Stimulated activated naive CD4-positive, alpha-beta T cell (primary cell): Measurements from ENCODE around the gene PCOLCE2.

ENCODE experiments used
- DNase-seq, 6 experiments: peaks; one replicate each; lab custom pipeline; 2025; lab: John Stamatoyannopoulos, UW

Gene PCOLCE2

DNA sequence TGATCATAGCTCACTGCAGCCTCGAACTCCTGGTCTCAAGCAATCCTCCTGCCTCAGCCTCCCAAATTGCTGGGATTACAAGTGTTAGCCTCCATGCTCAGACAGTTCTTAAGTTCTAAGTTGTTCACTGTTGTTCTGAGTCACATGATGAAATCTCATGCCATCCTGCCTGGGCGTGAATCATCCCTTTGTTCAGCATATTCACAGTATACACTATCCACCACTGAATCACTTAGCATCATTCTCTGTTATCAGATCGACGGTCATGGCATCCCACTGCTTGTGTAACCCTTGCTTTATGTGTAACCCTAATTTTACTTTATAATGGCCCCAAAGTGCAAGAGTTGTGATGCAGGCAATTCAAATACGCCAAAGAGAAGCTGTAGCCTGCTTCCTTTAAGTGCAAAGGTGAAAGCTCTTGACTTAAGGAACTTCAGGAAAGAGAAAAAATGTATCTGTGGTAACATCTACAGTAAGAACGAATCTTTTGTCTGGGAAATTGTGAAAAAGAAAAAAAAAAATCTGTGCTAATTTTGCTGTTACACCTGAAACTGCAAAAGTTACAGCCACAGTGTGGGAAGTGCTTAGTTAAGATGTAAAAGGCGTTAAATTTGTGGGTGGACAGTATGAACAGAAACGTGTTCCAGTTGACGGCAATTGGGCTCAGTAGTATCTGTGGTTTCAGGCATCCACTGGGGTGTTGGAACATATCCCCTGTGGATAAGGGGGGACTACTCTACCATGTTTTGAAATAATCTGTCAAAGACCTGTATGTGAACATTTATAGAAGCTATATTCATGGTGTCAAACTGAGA, 80.6 kb downstream of the PCOLCE2 start:
- no peak for DNase-seq

DNA sequence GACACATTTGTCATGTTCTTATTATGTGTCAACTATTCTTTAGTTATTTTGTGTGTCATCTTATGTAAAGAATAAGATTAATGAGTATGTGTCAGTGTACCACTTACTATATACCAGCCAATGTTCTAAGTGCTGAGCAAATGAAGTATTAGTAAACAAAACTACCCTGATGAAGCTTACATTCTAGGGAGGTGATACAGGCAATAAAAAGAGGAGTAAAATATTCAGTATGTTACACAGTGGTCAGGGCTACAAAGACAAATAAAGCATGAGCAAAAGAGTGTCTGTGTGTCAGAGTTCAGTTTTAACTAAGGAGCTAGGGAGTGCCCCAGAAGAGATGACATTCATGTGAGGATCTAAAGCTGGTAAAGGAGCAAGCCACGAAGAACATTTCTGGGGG, 86.0 kb downstream of the PCOLCE2 start:
- no peak for DNase-seq

DNA sequence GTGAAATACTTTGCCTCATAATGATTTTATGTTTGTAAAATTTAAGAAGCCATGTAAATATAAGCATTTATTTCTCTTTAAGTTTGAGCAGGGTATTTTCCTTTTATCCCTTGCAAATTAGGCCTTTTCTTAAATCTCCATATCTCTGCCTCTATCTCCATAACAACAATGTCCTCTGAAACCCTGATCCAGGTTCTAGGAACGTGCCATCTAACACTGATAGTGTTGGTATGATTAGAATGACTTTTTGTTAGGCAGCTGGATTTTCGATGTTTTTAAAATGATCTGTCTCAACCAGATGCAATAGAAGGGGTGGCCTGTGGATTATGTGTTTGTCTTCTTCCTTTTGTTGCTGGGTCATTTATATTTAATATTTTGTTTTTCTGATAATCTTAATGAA, 87.1 kb downstream of the PCOLCE2 start:
- DNase-seq, result no peak

DNA sequence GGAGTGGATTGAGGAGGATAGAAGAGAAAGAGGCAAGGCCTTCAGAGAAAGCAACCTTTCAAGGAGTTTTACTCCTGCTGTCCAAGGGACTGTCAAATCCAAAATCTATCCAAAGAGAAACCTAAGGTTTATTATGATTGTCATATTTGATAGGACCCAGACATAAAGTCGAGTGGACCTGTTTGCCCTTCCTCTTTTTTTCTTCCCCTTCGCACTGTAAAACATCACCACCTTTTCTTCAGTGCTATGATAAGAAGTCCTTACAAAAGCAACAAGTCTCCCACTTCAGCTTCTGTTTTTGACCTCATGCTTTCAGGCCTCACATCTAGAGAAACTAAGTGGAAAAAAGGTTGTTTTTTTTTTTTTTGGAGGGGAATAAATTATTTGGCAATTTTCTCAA, 92.1 kb downstream of the PCOLCE2 start:
- no peak for DNase-seq

DNA sequence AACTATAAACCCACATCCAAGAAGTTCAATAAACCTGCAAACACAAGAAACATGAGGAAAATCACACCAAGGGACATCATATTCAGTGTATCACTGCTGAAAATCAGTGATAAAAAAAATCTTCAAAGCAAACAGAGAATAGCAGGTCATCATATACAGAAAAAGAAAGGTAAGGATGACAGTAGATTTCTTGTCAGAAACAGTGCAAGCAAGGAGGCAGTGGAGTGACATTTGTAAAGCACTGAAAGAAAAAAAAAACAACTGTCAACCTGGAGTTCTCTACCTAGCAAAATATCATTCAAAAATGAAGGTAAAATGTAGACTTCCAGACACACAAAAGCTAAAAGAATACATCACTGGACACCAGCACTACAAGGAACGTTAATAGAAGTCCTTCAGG, 93.6 kb downstream of the PCOLCE2 start:
- DNase-seq, result no peak

DNA sequence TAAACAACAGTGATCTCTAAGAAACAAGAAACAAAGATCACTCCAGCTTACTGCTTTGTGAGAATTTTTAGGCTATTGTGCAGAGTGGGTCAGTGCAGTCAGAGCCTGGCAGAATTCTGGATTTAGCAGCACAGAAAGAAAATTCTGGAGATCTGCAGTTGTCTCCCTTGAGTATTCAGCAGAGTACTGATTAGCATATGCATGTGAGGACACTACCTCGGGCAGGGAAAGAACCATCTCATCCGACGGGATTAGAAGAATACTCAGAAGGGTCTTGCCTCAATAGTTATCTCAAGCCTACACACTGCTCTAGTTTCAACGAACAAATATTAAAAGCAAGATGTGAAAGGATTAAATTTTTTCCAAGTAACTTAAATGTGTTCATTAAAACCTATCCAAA, 94.4 kb downstream of the PCOLCE2 start:
- no peak for DNase-seq

DNA sequence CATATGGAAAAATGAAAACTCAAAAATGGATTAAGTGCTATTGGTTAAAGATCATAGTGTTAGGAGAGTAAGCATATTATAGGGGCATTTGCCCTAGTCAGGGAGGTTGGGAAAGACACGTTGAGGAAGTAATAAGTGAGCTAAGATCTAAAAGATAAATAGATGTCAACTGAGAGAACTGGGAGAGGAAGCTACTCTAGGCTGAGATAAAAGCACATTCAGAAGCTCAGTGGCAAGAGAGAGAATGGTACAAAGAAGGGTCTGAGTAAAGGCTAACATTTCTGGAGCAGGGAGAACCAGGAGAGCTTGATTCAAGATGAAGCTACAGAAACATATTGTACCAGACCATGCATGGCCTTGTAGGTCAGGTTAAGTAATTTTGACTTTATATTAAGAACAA, 101.2 kb downstream of the PCOLCE2 start:
- DNase-seq, result no peak

DNA sequence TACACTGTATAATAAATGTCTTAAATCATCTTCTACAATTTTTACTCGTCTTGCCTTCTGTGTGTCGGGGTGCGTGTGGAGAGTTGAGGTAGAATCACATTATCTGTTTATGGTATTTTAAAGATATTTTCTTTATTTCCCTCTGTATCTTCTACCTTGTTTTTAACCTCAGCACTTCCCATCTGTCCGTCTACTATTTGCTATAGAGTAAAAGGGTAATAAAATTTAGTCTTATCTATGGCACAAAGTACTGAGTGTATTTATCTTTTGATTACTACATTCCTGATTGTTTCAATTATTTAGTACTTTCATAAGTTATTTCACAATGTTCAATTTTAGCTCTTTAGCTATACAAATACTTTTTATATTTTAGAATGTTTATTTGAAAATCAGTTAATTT, 102.9 kb downstream of the PCOLCE2 start:
- no peak for DNase-seq

DNA sequence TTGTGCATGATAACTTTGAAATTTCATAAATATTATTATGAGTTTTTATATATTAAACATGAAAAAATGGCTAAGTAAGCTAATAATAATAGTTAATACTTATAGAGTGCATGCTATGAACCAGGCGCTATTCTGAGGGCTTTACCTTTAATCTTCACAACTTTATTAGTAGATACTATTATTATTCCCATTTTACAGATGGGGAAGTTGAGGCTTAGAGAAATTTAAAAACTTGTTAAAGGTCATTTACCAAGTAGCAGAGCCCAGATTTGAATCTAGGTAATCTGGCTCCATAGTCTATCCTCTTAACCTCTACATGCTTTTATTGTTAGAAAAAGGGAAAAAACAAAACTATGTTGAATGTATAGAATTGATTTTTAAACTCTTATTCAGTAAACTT, 104.7 kb downstream of the PCOLCE2 start:
- DNase-seq, result no peak

DNA sequence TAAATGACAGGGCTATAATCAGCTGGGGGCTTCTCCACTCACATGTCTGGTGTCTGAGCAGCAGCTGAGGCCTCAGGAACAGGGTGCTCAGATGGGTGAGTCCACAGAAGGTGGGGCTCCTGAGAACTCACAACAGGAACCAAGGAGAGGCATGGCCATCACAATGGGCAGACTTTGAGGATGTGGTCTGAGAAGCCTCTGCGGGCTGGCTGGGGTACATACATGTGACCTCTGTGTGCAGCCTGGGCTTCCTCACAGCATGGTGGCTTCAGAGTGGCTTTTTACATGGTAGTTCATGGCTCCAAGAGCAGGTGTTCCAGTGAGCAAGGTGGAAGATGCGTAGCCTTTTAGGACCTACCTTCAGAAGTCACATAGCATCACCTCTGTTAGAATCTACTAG, 106.3 kb downstream of the PCOLCE2 start:
- DNase-seq, result no peak

DNA sequence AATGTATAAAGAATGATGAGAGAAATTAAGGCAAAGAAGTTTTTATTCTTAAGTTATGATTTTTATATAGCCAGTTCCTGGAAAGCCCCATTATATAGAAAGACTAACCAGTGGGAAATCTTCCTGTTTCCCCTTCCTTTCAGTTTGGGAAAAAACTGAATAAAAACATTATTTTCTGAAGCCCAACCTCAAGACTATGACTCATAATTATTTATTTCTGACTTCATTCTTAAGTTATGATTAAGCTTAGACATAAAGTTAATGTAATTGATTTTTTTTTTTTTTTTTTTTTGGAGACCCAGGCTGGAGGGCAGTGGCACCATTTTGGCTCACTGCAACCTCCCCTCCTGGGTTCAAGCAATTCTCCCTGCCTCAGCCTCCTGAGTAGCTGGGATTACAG, 109.3 kb downstream of the PCOLCE2 start:
- no peak for DNase-seq

DNA sequence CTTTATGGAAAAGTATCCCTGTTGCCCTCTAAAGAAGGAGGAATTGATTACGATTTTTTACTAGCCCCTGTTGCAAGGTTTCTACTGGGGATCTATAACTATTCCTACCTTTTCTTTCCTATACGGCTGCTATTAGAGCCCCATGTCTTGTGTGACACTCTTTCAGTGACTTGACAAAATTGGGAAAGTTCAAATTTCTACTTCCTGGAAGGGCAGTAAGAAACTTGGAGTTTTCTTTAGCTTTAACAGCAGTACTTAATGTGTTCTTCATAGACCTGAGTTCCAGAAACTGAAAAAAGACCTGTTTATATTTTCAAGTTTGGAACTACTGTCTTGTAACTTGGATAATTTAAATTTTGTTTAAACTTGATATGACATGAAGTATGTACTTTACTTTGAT, 110.3 kb downstream of the PCOLCE2 start:
- DNase-seq, result no peak

DNA sequence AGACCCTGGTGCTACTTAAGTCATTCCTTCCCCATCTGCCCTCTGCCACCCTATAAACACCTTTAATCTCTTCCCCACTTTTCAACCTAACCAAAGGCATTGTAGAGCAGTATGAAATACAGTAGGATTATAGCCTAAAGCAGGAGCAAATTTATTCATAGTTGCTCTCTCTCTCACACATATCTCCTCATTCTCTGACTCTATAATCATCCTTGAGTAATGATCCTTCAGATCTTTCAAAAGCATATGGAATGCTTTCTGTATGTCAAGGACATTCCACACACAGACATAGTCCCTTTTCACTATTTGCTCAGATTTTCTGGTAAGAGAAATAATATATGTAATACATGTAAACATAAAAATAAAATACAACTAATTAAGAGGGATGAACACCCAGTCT, 111.0 kb downstream of the PCOLCE2 start:
- no peak for DNase-seq

DNA sequence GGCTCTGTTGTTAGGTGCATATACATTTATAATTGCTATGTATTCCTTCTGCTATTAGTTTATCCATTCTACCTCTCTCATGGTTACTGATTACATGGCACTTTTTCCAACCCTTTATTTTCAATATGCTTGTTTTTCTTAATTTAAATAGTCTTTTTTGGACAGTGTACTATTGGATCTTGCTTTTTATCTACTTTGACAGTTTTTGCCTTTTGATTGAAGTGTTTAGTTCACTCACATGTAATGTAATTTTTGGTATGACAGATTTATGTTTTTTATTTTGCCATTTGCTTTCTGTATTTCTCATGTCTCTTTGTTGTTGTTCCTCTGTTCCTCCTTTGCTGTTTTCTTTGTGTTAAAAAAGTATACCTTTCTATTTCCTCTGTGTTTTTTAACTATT, 120.5 kb downstream of the PCOLCE2 start:
- no peak for DNase-seq
